D721Med (cell line): ENCODE data around the gene SLC17A7.

Experiments used
- DNase-seq: peaks from one replicate; pipeline ENCODE4 v3.0.0; 2011; ENCODE audit warnings: low spot score; ENCODE audit not compliant: insufficient read length
- FAIRE-seq: peaks from 2 replicates; lab custom pipeline; 2011; peaks lifted over from hg19 to GRCh38; lab: Jason Lieb, UNC
- CTCF ChIP-seq: IDR thresholded peaks from 2 replicates; pipeline ENCODE4 v1.5.1; 2012; ENCODE audit warnings: mild to moderate bottlenecking, control low read depth; ENCODE audit not compliant: insufficient read depth; ENCODE audit errors: missing control alignments

The SLC17A7 gene

GRCh38 chr19:49438261-49438660, 3.1 kb downstream of the SLC17A7 start:
- DNase-seq, result no peak
- FAIRE-seq, result no peak
- TF ChIP-seq CTCF, result no peak

GRCh38 chr19:49437231-49437630, 4.1 kb downstream of the SLC17A7 start:
- peak; percentile 83 for DNase-seq
- TF ChIP-seq CTCF, result no peak
- FAIRE-seq, result no peak

GRCh38 chr19:49436381-49437017, 4.8 kb downstream of the SLC17A7 start:
- DNase-seq (no peak), FAIRE-seq (no peak)
- no peak for TF ChIP-seq CTCF

- FAIRE-seq (no peak), DNase-seq (no peak)
- TF ChIP-seq CTCF, result no peak
Observed at GRCh38 chr19:49435670-49436069, 5.7 kb downstream of the SLC17A7 start.

GRCh38 chr19:49434907-49435583, 6.3 kb downstream of the SLC17A7 start:
- DNase-seq (no peak), FAIRE-seq (no peak)
- TF ChIP-seq CTCF, result no peak

GRCh38 chr19:49433240-49433901, 8.0 kb downstream of the SLC17A7 start:
- TF ChIP-seq CTCF, result no peak
- DNase-seq, result no peak
- FAIRE-seq, result no peak
